ENCODE measurements around the gene GPR146. TPM values are rescaled to one million over a fixed set of nuclear protein-coding genes. Genes with fewer than 3 reads are reported as not detected.

Gene GPR146
- total and polyA plus RNA-seq, 9 of the 15 experiments (the other 6 are each of a cell fraction or from before 2014, with no cell fraction given): 0.22 to 3.6 (median 0.64) TPM; not detected in 2

GRCh38 chr7:1028775-1029636 lies 15.3 kb upstream of the GPR146 start (continued):
- TF ChIP-seq TGIF2 (CRISPR knock-in tag; IDR thresholded peaks at IDR 0.05) (no peak), SETDB1 (IDR thresholded peaks at IDR 0.05; ENCODE audit: low read length) (no peak), RCOR1 (IDR thresholded peaks at IDR 0.05; ENCODE audit: borderline replicate concordance in 1 of 2, low read depth in 2 of 2, low read length in 2 of 2) (no peak), ZNF121 (CRISPR knock-in tag; conservative IDR thresholded peaks at IDR 0.05) (peak; percentile 90), RBM34 (IDR thresholded peaks at IDR 0.05; ENCODE audit: borderline replicate concordance, insufficient read depth, low read length) (no peak), POLR2B (IDR thresholded peaks at IDR 0.05; ENCODE audit: low read depth, partially characterized antibody) (peak; percentile 47), SMAD2 (IDR thresholded peaks at IDR 0.05; ENCODE audit: low read depth, low read length) (no peak), MCM5 (IDR thresholded peaks at IDR 0.05; ENCODE audit: low read depth) (no peak), ARID3A (IDR thresholded peaks at IDR 0.05; ENCODE audit: borderline replicate concordance, low read depth, low read length) (no peak), FUS (optimal IDR thresholded peaks at IDR 0.05; ENCODE audit: low read depth, low read length) (no peak), ETV5 (CRISPR knock-in tag; IDR thresholded peaks at IDR 0.05; ENCODE audit: low read depth) (0 out of 2 replicates have a peak, but pooled peaks have one; percentile 44), BCOR (IDR thresholded peaks at IDR 0.05) (0 out of 2 replicates have a peak, but pooled peaks have one; percentile 31), SFPQ (IDR thresholded peaks at IDR 0.05; ENCODE audit: low read depth, low read length) (no peak), ZBTB1 (CRISPR knock-in tag; IDR thresholded peaks at IDR 0.05; ENCODE audit: borderline replicate concordance, low read depth) (no peak), ZFP36 (IDR thresholded peaks at IDR 0.05; ENCODE audit: low read depth, low read length, partially characterized antibody) (no peak), ZNF778 (CRISPR knock-in tag; IDR thresholded peaks at IDR 0.05) (no peak), ZNF3 (CRISPR knock-in tag; IDR thresholded peaks at IDR 0.05) (no peak), SMAD4 (CRISPR knock-in tag; conservative IDR thresholded peaks at IDR 0.05) (0 out of 2 replicates have a peak, but pooled peaks have one; percentile 24), KLF10 (CRISPR knock-in tag; IDR thresholded peaks at IDR 0.05) (no peak), JUND (IDR thresholded peaks at IDR 0.05; ENCODE audit: borderline replicate concordance, low read depth, low read length) (peak; percentile 97), JUND (tag; IDR thresholded peaks at IDR 0.05; ENCODE audit: borderline replicate concordance, low read depth, low read length) (peak; percentile 96; the same call in 2 of the 3 replicates), MYNN (IDR thresholded peaks at IDR 0.05) (no peak), MYNN (CRISPR knock-in tag; IDR thresholded peaks at IDR 0.05) (no peak), SAFB (IDR thresholded peaks at IDR 0.05; ENCODE audit: borderline replicate concordance, low read depth, low read length) (no peak), ZBTB34 (CRISPR knock-in tag; IDR thresholded peaks at IDR 0.05) (no peak)
